NCI-H1417 treated with DMSO at 0.1 percent for 48 hours (cell line): ENCODE results near the gene FBXW5.

ENCODE experiments used
- DNase-seq: peaks from one replicate; lab custom pipeline; 2025; lab: John Stamatoyannopoulos, UW

FBXW5 gene

DNA sequence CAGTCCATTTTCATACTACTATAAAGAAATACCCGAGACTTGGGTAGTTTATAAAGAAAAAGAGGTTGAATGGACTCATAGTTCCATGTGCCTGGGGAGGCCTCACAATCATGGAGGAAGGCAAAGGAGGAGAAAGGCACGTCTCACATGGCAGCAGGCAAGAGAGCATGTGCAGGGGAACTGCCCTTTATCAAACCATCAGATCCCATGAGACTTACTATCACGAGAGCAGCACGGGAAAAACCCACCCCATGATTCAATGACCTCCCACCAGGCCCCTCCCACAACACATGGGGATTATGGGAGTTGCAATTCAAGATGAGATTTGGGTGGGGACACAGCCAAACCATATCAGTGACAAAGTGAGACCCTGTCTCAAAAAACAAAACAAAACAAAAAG, 38.3 kb downstream of the FBXW5 start:
- DNase-seq = no peak

GRCh38 chr9:136903041-136903554, 41.4 kb downstream of the FBXW5 start:
- DNase-seq = no peak

DNA sequence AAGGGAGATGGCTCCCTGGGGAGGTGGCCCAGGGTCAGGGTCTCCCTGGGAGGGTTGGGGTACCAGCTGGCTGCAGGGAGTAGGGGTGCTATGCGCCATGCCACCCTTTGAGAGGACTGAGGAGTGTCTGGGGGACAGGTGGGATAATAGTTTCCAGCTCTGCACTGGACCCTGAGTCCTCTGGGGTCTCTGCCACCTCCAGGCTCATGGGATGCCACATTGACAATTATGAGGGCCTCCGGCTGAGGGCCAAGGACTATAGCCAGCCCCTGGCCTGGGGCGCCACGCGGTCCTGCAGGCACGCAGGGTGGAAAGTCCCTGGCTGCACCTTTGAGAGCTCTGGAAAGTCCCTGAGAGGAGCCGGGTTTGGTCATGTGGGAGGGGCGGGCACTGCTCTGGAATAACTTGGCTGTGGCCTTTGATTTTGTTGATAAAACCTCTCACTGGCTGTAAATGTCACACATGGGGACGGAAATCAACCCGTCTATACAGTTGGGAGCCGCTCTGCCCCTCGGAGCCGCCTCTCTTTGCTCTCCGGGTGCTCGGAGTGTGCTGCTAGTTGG, 42.2 kb downstream of the FBXW5 start:
- no peak for DNase-seq

DNA sequence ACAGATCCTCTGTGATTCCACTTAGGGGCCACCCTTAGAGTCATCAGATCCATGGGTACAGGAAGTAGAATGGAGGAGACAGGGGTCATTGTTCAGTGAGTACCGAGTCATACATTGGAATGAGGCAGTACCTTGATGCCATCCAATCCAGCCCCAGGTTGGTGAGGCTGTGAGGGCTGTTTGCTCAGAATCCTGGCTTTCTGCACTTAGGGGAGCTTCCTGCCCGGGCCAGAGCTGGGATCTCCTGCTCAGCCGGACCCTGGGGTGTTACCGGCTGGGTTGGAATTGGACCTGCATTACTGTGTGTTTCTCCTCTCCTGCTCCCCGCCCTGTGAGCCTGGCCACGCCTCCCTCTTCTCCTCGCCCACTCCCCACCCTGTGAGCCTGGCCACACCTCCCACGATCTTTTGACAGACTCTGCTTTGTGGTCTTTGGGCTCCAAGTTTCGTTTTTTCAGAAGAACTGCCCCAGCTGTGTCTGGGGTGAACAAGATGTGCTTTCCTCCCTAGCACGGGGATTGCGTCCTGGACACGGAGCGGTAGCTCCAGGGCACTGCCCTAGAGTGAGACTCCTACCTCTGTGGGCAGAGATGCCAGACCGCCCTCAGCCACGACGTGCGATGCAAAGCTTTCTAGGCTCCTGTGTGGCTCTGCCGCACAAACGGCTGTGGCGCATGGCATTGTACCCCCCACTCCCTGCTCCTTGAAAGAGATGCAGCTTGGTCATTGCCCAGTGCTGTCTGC, 42.9 kb downstream of the FBXW5 start:
- DNase-seq = no peak

DNA sequence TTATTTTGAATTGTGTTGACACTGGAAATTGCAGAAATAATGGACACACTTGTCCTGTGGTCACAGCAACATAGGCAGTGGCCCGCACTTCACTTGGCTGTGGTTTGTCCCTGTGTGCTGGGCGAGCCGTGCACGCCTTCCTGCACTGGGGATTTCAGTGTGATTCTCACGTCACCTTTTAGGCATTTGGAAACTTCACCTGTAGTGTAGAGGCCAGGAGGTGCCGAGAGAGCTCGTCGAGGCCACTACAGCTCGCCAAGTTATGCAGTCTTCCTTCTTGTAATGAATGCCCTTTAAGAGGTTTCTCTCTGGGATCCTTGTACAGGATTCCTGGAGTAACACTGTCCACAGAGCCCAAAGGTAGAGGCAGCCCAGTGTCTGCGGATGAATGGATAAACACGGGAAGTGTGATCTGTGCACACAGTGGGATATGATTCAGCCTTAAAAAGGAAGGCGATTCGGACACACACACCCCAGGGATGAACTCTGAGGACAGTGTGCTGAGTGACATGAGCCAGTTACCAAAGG, 43.5 kb downstream of the FBXW5 start:
- no peak for DNase-seq

GRCh38 chr9:136900556-136900955, 44.0 kb downstream of the FBXW5 start:
- no peak for DNase-seq

DNA sequence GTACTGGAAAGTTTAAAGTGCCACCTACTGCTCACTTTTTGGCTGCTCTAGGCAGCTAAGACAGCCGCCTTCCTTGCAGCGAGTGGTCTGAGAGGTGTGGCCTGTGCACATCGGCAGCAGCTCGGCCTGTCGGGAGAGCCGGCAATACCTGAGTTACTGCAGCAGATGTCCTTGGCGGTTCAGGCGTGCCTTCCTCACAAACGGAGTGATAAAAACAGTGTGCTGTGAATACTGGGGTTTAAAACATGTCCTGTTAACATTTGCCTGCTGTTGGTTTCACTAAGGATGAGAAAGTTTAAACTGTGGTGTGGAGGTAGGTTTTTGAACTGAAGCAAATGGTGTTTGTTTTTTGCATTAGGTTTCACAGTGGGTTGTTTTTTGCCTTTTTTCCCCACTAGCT, 45.3 kb downstream of the FBXW5 start:
- no peak for DNase-seq

DNA sequence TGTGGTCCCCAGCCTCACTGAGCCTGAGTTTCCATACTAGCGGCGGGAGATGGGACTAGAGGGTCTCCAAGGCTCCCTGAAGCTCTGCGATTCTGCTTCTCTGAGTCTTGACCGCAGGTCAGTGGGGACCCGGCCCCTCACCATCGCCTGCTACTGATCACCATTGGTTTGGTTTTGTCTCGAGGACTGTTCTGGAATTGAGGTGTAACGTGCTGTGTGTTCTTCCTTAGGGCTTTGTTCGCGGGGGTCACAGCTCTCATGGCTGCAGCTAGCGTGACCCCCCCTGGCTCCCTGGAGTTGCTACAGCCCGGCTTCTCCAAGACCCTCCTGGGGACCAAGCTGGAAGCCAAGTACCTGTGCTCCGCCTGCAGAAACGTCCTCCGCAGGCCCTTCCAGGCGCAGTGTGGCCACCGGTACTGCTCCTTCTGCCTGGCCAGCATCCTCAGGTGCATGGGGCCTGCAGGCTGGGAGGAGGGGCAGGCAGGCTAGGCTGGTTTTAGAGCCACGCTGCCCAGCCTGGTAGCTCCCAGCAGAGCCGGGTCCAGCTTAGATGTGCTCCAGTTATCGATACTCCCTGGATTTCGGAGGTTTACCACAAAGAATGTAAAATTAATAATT, 45.9 kb downstream of the FBXW5 start:
- DNase-seq = no peak

GRCh38 chr9:136896027-136896426, 48.5 kb downstream of the FBXW5 start:
- DNase-seq = no peak

DNA sequence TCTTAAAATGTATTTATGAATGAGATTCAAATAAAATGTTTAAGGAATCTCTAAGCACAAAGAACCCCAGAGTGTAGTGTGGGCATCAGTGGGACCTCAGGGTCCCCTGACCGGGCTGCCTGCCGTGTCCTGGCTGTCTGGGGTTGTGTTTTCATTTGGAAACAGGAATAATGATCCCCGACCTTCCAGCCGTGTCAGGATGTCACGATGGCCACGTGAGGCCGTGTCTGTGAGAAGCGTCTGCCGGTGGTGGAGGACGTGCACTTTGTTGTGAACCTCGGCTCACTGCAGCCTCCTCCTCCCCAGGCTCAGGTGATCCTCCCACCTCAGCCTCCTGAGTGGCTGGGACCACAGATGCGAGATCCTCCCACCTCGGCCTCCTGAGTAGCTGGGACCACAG, 53.9 kb downstream of the FBXW5 start:
- no peak for DNase-seq
